Mesenchymal stem cell (in vitro differentiated cells and primary cell): ENCODE measurements around the gene RHEB.
A peak's percentile ranks its signal among the peaks of the same experiment; 100 is the strongest.
"Not testable (repeated sequence)": the region's sequence is repeated elsewhere in the genome, so short reads cannot be mapped to it uniquely, and the experiment has no call there.

Experiments used
- DNase-seq: peaks from one replicate; pipeline ENCODE4 v3.0.0-alpha.2; 2013
- H2AFZ ChIP-seq: one replicate; pipeline ENCODE4 v1.6.1; 2013; ENCODE audit warnings: low read depth, mild to moderate bottlenecking, control low read depth, inconsistent platforms, low read length, moderate library complexity
- H2AK5ac ChIP-seq: 2 replicates; pipeline ENCODE4 v1.6.1; 2013; ENCODE audit warnings: low read length, moderate library complexity, mild to moderate bottlenecking, inconsistent platforms; ENCODE audit not compliant: severe bottlenecking
- H2BK120ac ChIP-seq: one replicate; pipeline ENCODE4 v1.6.1; 2013; ENCODE audit warnings: low read depth, mild to moderate bottlenecking, inconsistent platforms, low read length, moderate library complexity
- H2BK12ac ChIP-seq, 2 experiments: one replicate each; pipeline ENCODE4 v1.6.1; 2013; ENCODE audit warnings: inconsistent platforms in 2 of 2, low read length in 2 of 2, mild to moderate bottlenecking in 2 of 2, moderate library complexity in 2 of 2, control low read depth in 1 of 2
- H2BK15ac ChIP-seq: one replicate; pipeline ENCODE4 v1.6.1; 2013; ENCODE audit warnings: mild to moderate bottlenecking, low read depth, inconsistent platforms; ENCODE audit not compliant: poor library complexity, severe bottlenecking
- H2BK5ac ChIP-seq: 2 replicates; pipeline ENCODE4 v1.6.1; 2013; ENCODE audit warnings: low read depth, mild to moderate bottlenecking, low read length, control low read depth, inconsistent platforms; ENCODE audit not compliant: poor library complexity, severe bottlenecking
- H3K14ac ChIP-seq, 2 experiments: one replicate each; pipeline ENCODE4 v1.6.1; 2013; ENCODE audit warnings: inconsistent platforms in 2 of 2, low read length in 2 of 2, control low read depth in 1 of 2, mild to moderate bottlenecking in 1 of 2, moderate library complexity in 1 of 2
- H3K18ac ChIP-seq, 2 experiments: one replicate each; pipeline ENCODE4 v1.6.1; 2013; ENCODE audit warnings: inconsistent platforms in 2 of 2, low read length in 2 of 2, control low read depth in 1 of 2, low read depth in 1 of 2, mild to moderate bottlenecking in 1 of 2
- H3K23ac ChIP-seq, 2 experiments: one replicate each; pipeline ENCODE4 v1.6.1; 2013; ENCODE audit warnings: inconsistent platforms in 2 of 2, low read length in 2 of 2, mild to moderate bottlenecking in 2 of 2, moderate library complexity in 2 of 2, control low read depth in 1 of 2
- H3K27ac ChIP-seq: 2 replicates; pipeline ENCODE4 v1.5.1; 2013; ENCODE audit warnings: mild to moderate bottlenecking, moderate library complexity, low read length, control low read depth, inconsistent platforms; ENCODE audit not compliant: poor library complexity, severe bottlenecking
- H3K27me3 ChIP-seq, 2 experiments: 2 replicates each; pipeline versions ENCODE4 v1.6.1 to v1.7.0; 2013; ENCODE audit warnings: low read length in 2 of 2, mild to moderate bottlenecking in 2 of 2, moderate library complexity in 2 of 2, control low read depth in 1 of 2, inconsistent platforms in 1 of 2; ENCODE audit not compliant: control insufficient read depth in 1 of 2, insufficient read depth in 1 of 2
- H3K36me3 ChIP-seq, 2 experiments: 2 replicates each; pipeline versions ENCODE4 v1.6.1 to v1.7.0; 2013; ENCODE audit warnings: low read length in 2 of 2, control low read depth in 1 of 2, inconsistent platforms in 1 of 2, low read depth in 1 of 2, mild to moderate bottlenecking in 1 of 2; ENCODE audit not compliant: insufficient read depth in 2 of 2, control insufficient read depth in 1 of 2
- H3K4ac ChIP-seq, 2 experiments: one replicate each; pipeline ENCODE4 v1.6.1; 2013; ENCODE audit warnings: inconsistent platforms in 2 of 2, low read length in 2 of 2, mild to moderate bottlenecking in 2 of 2, moderate library complexity in 2 of 2, control low read depth in 1 of 2, low read depth in 1 of 2
- H3K4me1 ChIP-seq: 2 replicates; pipeline ENCODE4 v1.6.1; 2013; ENCODE audit warnings: low read depth, low read length, control low read depth; ENCODE audit not compliant: control insufficient read depth, insufficient read depth
- H3K4me2 ChIP-seq: 2 replicates; pipeline ENCODE4 v1.6.1; 2013; ENCODE audit warnings: low read length, mild to moderate bottlenecking, inconsistent platforms; ENCODE audit not compliant: poor library complexity, severe bottlenecking
- H3K4me3 ChIP-seq, 2 experiments: 2 replicates each; pipeline versions ENCODE4 v1.5.1 to v1.7.0; 2013; ENCODE audit warnings: low read length in 2 of 2, mild to moderate bottlenecking in 2 of 2, control low read depth in 1 of 2, low read depth in 1 of 2; ENCODE audit not compliant: insufficient read depth in 1 of 2
- H3K79me1 ChIP-seq: replicated peaks from 2 replicates; pipeline ENCODE4 v1.6.1; 2013; ENCODE audit warnings: mild to moderate bottlenecking, control low read depth, low read length, inconsistent platforms; ENCODE audit not compliant: poor library complexity, severe bottlenecking
- H3K9ac ChIP-seq: 2 replicates; pipeline ENCODE4 v1.7.0; 2013; ENCODE audit warnings: mild to moderate bottlenecking, low read length, moderate library complexity
- H3K9me3 ChIP-seq: 2 replicates; pipeline ENCODE4 v1.7.0; 2013; ENCODE audit warnings: mild to moderate bottlenecking, low read length; ENCODE audit not compliant: control insufficient read depth
- H4K8ac ChIP-seq: one replicate; pipeline ENCODE4 v1.6.1; 2013; ENCODE audit warnings: inconsistent platforms, mild to moderate bottlenecking, low read length, moderate library complexity
- H4K91ac ChIP-seq: one replicate; pipeline ENCODE4 v1.6.1; 2013; ENCODE audit warnings: mild to moderate bottlenecking, low read length, inconsistent platforms
- WGBS: methylation state at CpG from one replicate; pipeline ENCODE4 v1.1.7; 2013; ENCODE audit warnings: mixed read lengths; 5-methylcytosine and 5-hydroxymethylcytosine counted together

RHEB gene

GRCh38 chr7:151540146-151540545, 20.5 kb upstream of the RHEB start:
- no peak overlapping the region for H4K91ac ChIP-seq
- no peaks in the 10 kb centered on the region for H3K79me1 ChIP-seq
- H3K4me3 ChIP-seq: no peak overlapping the region
- H3K9ac ChIP-seq: no peak overlapping the region
- H3K14ac ChIP-seq: no peak overlapping the region
- H3K27ac ChIP-seq: no peak overlapping the region
- WGBS: 98% methylated on average over 4 of the region's 4 CpGs
- H2AK5ac ChIP-seq: no peak overlapping the region
- no peaks in the 10 kb centered on the region for H3K9me3 ChIP-seq
- no peak overlapping the region for H2BK5ac ChIP-seq
- peaks cover 4 to 17% of the 10 kb centered on the region in 2 experiments for H3K27me3 ChIP-seq
- no peak overlapping the region for H3K18ac ChIP-seq
- H3K4me2 ChIP-seq: no peak overlapping the region
- H2BK12ac ChIP-seq: no peak overlapping the region
- no peak overlapping the region for H2BK120ac ChIP-seq
- H3K36me3 ChIP-seq: no peaks in the 10 kb centered on the region
- DNase-seq: no peak
- H3K23ac ChIP-seq: no peak overlapping the region
- no peaks in the 10 kb centered on the region for H3K4me1 ChIP-seq
- no peak overlapping the region for H2AFZ ChIP-seq
- no peak overlapping the region for H3K4ac ChIP-seq
- no peak overlapping the region for H2BK15ac ChIP-seq
- H4K8ac ChIP-seq: no peak overlapping the region

- Histone ChIP-seq H4K8ac (no peak overlapping the region), H2AFZ (no peak overlapping the region), H3K36me3 (no peaks in the 10 kb centered on the region), H3K9ac (no peak overlapping the region), H3K4ac (no peak overlapping the region), H2AK5ac (no peak overlapping the region), H4K91ac (no peak overlapping the region), H3K9me3 (no peaks in the 10 kb centered on the region), H3K27ac (no peak overlapping the region), H3K4me3 (no peak overlapping the region), H3K23ac (no peak overlapping the region), H3K4me1 (no peaks in the 10 kb centered on the region), H3K79me1 (no peaks in the 10 kb centered on the region), H3K27me3 (peaks cover 4 to 8% of the 10 kb centered on the region in 2 experiments), H2BK15ac (no peak overlapping the region), H3K14ac (peak overlapping the region in 1 of 2 experiments; percentile 84), H3K18ac (peak overlapping the region in 1 of 2 experiments; percentile 7), H3K4me2 (no peak overlapping the region), H2BK120ac (no peak overlapping the region), H2BK5ac (no peak overlapping the region), H2BK12ac (peak overlapping the region in 1 of 2 experiments; percentile 31)
- 71% methylated on average over 9 of the region's 9 CpGs for WGBS
- DNase-seq: peak; percentile 49
Observed at GRCh38 chr7:151539088-151539671, 19.5 kb upstream of the RHEB start.

GRCh38 chr7:151537818-151538561, 18.3 kb upstream of the RHEB start:
- WGBS: 63% methylated on average over 5 of the region's 8 CpGs

GRCh38 chr7:151536178-151536577, 16.5 kb upstream of the RHEB start:
- H3K18ac ChIP-seq, H2BK12ac ChIP-seq, H3K79me1 ChIP-seq, H3K27ac ChIP-seq, H3K4ac ChIP-seq, H3K4me3 ChIP-seq, H3K4me2 ChIP-seq, H4K91ac ChIP-seq, H4K8ac ChIP-seq, H2BK120ac ChIP-seq, H3K23ac ChIP-seq, H3K9ac ChIP-seq, H2AK5ac ChIP-seq, H3K36me3 ChIP-seq, DNase-seq, H3K4me1 ChIP-seq, H2BK5ac ChIP-seq, H3K14ac ChIP-seq, H3K9me3 ChIP-seq, H2AFZ ChIP-seq, H2BK15ac ChIP-seq, H3K27me3 ChIP-seq: not testable (repeated sequence)
- WGBS: 98% methylated on average over 2 of the region's 2 CpGs

More at GRCh38 chr7:151537818-151538561, 18.3 kb upstream of the RHEB start:
- H2BK5ac ChIP-seq: no peak overlapping the region
- no peak overlapping the region for H3K9ac ChIP-seq
- H3K18ac ChIP-seq: no peak overlapping the region
- H3K9me3 ChIP-seq: no peaks in the 10 kb centered on the region
- H3K4me2 ChIP-seq: no peak overlapping the region
- no peak overlapping the region for H2AK5ac ChIP-seq
- peaks cover 3 to 4% of the 10 kb centered on the region in 2 experiments for H3K27me3 ChIP-seq
- H3K79me1 ChIP-seq: no peaks in the 10 kb centered on the region
- H2BK15ac ChIP-seq: no peak overlapping the region
- no peak overlapping the region for H4K8ac ChIP-seq
- DNase-seq: no peak
- H3K27ac ChIP-seq: no peak overlapping the region
- no peak overlapping the region for H2BK120ac ChIP-seq
- H3K23ac ChIP-seq: no peak overlapping the region
- H2AFZ ChIP-seq: no peak overlapping the region
- no peak overlapping the region for H3K14ac ChIP-seq
- no peaks in the 10 kb centered on the region for H3K36me3 ChIP-seq
- no peak overlapping the region for H3K4me3 ChIP-seq
- H4K91ac ChIP-seq: no peak overlapping the region
- H3K4me1 ChIP-seq: no peaks in the 10 kb centered on the region
- peak overlapping the region in 1 of 2 experiments; percentile 46 for H3K4ac ChIP-seq
- no peak overlapping the region for H2BK12ac ChIP-seq
